Activated CD4-positive, alpha-beta T cell treated with anti-CD3 and anti-CD28 coated beads for 24 hours (primary cell): ENCODE measurements around the gene GP9.
"Not testable (repeated sequence)": the region's sequence is repeated elsewhere in the genome, so short reads cannot be mapped to it uniquely, and the experiment has no call there.

Experiments
- DNase-seq, 2 donors: peaks; one replicate each; pipeline ENCODE4 v3.0.0-alpha.2; 2020; ENCODE audit warnings: low read depth in 2 of 2

Gene GP9

DNA sequence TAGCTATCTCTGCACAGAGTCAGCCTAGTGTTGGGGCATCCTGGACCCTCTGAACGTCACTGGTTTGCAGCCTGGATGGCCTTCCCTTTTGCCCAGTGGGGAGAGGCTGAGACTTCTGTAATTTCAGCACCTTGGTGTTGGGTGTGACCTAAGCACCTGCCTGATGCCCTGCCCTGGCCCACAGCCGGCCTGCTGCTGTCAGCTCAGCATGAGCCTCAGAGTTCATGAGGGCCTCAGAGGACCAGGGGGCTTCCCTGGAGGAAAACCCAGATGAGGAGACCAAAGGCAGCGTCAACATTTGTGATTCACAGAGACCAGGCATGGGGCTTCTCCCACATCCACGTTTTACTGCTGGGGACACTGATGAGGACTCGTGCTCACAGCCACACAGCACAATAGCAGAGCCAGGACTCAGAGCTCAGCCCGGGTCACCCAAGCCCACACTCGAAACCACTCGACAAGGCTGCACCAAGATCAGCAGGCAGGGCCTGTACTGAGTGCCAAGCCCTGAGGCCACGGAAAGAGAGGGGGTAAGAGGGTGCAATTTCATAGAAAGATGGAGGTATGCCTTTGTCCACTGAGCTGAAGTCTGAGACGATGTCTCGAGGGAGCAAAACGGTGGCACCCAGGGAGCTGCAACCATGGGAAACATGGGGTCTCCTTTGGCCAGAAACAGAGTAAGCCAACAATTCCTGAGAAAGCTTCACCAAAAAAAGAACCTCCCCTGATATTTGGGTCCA, 9.9 kb upstream of the GP9 start:
- no peak for DNase-seq

DNA sequence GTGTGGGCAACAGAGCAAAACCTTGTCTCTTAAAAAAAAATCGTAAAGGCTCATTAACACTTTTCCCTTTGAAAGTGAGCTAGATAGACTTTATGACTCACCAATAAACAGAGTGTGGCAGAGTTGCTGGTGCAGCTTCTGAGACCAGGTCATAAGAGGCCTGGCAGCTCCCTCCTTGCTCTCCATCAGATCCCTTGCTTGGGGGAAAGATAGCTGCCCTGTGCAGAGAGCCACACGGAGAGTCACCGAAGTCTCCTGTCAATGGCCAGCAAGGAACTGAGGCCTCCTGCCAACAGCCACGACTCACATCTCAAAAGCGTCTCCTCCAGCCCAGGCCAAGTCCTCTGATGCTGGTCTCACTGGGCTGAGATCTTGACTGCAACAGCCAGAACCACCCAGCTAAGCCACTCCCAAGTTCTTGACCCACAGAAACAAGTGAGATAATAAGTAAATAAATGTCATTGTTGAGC, 8.7 kb upstream of the GP9 start:
- no peak for DNase-seq

DNA sequence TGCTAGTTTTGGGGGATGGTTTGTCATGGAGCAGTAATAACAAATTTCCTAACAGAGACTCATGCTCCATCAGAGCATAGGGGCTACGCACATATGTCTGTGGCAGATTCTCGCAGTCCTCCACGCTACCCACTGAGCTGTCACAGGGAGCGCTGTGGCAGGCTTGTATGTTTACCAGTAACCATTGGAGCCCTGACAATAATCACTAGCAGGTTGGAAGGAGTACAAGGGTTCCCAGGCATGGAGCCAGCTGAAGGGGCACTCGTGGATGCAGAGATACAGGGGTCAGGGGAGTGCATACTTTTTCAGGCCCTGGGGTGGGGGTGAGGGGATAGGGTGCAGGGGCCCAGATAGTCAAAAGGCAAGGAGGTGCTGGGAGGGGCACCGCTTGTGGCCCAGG, 7.9 kb upstream of the GP9 start:
- no peak for DNase-seq

DNA sequence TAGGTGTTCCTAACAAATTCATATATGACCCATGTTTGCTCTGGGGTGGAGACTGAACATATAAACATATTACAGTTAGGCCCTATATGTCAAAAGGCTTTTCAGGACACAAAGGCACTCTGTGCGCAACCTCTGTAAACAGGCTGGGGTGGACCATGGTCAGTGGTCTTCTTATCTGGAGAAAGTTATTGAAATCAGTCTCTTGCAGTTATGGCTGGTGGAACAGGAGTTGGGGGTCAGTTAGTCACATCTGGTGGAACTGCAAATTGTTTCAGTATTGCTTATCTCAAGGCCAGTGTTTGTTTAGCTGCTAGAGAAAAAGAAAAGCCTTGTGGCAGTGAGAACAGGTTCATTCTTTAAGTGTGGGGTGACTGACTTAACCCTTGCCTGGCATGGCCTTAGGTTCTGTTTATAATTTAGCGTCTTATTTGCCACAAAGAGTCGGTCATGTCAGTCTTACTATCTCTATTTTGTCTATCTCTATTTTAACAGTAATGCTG, 5.9 kb upstream of the GP9 start:
- no peak for DNase-seq

DNA sequence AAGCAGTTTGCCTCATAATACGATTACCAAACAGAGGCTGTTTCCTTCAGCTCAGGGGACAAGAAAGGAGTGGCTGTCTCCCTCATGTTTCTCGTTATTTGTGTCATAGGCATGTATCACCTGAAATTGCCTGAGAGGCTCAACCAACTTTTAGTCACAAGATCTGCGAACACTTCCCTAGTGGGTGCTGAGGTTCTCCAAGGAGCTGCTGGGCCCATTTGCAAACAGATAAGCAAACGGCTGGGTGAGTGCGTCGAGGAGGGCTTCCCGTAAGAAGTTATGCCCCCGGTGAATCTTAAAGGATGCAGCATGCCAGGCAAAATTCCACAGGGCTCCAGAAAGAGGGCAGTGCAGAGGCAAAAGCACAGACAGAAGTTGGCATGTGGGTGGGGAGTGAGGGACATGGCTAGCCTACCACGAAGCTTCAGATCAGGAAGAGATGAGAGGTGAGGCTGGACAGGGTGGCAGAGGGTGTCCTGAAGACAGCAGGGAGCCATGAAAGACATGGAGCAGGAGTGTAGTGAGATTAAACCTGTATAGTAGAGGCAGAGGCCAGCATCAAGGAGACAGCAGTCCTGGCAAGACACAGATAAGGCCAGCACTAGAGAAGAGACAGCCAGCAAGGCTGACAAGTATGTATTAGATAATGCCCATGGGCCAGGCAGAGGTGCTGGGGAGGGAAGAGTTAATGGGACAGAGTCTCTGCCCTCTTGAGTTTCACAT, 4.0 kb upstream of the GP9 start:
- DNase-seq = no peak

DNA sequence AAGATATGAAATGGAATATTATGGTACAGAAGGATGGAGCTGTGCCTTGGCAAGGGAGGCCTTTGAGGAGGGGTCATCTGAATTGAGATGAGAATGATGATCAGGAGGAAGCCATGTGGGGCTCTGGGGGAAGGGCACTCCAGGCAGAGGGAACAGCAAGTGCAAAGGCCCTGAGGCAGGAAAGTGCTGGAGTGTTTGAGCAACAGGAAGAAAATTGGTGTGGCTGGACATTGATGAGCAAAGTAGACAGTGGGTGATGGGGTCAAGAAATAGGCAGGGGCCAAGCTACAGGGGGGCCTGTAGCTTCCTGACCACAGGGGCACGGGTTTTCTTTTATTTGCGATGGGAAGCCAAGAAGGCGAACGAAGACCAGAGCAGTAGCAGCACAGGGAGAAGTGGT, 3.3 kb upstream of the GP9 start:
- DNase-seq = no peak

DNA sequence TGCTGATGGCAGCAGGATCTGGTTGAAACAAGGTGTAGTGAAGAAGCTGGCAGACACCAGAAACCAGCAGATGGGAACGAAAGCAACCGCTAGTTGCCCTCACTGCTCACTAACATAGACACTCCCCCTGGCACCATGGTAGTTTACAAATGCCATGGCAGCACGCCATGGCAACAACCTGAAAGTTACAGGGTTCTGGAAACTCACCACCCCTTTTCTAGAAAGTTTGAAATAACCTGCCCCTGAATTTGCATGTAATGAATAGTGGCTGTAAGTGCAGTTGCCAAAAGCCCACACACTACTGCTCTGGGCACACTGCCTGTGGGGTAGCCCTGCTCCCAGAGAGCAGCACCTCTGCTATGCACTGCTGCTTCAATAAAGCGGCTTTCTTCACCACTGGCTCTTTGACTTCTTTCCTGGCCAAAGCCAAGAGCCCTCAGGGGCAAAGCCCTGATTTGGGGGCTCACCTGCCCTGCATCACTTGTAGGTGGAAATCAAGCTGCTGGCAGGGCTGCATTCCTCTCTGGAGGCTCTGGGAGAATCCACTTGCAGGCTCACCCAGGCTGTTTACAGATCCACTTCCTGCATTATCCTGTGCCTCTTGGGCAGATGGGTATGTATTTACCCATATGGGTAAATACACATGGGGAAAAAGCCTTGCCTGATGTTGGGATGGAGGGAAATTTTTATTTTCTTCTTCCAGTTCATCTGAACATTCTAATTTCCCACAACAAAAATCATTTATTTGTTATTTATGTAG, 2.0 kb upstream of the GP9 start:
- no peak for DNase-seq

DNA sequence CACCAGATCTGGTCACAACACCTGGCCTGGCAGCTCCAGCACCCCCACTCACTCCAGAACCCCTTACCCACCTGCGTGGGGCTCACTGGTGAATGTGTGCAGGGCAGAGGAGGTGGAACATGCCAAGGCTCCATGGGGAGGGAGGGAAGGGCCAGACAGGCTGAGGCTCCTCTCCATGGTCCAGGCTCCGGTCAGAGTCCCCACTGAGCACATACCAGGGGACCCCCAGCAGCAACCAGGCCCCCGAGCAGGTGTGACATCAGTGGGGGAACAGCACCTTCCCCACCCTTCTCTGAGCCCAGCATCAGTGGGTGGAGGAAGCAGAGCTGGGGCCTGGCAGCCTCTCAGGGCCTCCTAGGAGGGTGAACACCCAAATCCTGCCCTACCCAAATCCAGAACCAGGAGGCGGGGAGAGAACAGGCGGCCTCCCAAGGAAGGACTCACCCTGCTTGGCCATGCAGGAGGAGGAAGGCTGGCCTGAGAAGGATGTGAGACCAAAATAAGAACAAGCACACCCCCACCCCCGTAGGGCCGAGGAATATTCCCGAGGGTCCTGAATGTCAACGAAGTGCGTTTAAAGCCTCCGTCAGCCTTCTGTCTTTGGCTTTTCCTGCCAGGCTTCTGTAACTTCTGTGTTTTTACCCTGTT, 1.1 kb upstream of the GP9 start:
- no peak for DNase-seq

DNA sequence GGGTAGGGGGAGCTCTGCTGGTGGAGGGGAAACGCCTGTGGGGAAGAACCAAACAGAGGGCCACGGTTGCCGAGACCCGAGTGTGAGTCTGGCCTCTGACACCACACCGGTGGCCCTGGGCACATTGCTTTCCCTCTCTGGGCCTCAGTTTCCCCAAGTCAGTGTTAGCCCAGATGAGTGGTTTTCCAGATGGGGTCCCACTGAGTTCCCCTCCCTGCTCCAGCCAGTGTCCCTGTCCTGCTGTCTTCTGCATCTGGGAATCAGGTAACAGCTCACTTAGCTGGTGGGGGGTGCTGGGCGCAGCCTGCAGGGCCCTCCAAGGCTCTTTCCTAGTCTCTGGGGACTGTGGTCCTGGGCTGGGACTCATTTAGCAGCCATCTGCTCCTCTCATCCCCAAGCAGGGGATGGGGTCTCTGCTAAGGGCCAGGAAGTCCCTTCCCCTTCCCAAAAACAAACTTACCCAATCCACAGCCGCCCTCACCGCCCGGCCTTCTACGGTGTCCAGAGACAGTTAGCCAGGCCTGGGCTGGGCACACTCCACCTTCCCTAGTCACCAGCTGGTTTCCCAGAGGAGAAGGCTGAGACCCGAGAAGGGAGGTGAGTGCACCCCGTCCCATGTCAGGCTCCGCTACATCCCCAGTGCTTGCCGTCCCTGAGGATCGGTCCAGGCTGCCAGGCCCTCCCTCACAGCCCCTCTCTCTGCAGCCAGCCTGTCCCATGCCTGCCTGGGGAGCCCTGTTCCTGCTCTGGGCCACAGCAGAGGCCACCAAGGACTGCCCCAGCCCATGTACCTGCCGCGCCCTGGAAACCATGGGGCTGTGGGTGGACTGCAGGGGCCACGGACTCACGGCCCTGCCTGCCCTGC, 676 bp downstream of the GP9 start:
- DNase-seq = no peak

DNA sequence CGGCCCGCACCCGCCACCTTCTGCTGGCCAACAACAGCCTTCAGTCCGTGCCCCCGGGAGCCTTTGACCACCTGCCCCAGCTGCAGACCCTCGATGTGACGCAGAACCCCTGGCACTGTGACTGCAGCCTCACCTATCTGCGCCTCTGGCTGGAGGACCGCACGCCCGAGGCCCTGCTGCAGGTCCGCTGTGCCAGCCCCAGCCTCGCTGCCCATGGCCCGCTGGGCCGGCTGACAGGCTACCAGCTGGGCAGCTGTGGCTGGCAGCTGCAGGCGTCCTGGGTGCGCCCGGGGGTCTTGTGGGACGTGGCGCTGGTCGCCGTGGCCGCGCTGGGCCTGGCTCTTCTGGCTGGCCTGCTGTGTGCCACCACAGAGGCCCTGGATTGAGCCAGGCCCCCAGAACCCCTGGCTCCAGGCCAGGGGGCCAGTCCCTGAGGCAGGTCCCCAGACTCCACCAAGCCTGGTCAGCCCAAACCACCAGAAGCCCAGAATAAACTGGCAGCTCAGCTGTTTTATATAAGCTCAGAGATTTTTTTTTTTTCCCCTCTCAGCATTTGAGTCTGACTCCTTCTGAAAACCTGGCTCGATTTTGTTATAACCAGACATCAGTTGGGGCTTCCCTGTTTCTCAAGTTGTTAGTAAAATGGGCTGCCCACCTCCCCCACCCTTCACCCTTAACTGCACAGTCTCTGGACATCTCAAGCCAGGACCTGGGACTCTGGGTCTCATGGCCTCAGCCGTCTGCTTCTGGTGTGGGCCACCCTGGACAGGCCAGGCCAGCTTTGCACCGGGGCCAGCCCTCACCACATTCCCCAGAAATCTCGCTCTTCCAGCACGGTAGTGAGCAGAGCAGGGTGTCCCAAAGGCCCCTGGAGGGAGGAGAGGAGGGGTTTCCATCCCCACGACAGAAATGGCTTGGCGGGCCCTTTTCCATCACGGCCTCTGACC, 1.6 kb downstream of the GP9 start:
- DNase-seq = no peak

DNA sequence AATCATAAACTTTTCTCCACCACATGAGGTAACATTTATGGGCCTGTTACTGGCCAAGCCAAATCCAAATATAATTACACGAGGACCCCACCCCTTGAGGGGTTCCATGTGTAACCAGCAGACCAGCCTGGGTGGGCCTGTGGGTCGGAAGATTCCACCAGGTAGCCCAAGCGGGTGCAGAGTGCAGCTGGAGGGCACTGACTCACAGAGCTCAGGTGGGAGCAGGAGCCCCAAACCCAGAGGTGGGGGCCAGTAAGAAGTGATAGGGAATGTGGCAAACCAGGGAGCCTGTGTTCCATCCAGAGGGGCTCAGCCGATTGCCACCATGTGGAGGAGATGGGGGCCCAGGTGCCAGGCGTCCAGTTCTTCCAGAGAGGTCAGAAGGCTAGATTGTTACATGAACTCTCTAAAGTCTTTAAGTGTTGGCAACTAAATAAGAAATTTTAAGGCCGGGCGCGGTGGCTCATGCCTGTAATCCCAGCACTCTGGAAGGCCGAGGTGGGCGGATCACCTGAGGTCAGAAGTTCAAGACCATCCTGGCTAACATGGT, 2.6 kb downstream of the GP9 start:
- no peak for DNase-seq

DNA sequence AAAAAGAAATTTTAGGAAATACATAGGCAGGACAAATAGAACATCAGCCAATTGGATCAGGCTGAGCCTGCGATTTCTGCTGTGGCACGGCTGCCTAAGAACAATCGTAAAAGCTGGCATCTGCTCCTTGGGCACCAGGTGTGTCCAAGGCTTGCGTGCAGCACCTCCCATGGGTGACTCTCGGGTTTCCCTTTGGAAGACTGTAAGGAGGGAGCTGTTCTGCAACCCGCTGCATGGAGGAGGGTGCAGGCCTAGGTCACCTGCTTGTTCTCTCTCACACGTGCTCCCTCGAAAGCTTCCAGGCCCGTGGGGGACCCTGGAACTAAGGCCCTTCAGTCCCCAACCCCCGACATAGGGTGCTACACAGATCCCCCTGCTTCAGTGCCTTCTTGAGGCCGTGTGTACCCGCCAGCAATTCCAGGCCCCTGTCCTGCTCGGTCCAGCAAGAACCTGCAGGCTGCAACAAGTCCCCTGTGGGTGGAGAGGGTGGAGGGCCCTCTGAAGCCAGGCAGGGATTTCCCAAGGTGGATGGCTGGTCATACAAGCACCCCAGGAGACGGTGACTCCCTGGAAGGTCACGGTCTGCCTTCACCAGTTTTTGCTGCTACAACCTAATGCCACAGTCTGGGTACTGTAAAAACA, 3.4 kb downstream of the GP9 start:
- no peak for DNase-seq

DNA sequence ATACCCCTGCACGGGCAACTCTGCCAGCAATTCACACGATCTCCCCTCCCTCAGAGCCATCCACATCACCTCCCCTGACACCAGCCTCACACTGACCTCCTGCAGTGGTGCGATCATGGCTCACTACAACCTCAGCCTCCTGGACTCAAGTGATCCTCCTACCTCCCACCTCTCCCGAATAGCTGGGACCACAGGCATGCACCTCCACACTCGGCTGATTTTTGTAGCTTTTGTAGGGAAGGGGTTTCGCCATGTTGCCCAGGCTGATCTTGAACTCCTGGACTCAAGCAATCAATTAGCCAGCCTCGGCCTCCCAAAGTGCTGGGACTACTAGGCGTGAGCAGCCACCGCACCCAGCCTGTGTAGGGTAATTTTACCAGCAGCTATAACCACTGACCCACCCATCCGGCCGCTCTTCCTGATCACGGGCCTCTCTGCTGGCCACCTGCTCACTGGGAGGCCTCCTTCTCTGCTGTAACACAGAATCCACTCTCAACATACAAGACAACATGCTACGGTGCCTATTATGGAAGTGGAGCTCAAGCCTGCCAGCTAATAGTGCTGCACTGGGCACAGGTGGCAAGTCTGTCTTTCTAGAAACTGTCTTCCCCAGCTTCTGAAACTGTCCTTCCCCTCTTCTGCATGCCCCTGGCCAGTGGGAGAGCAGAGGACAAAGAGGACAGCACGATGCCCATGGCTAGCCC, 4.6 kb downstream of the GP9 start:
- DNase-seq = no peak

DNA sequence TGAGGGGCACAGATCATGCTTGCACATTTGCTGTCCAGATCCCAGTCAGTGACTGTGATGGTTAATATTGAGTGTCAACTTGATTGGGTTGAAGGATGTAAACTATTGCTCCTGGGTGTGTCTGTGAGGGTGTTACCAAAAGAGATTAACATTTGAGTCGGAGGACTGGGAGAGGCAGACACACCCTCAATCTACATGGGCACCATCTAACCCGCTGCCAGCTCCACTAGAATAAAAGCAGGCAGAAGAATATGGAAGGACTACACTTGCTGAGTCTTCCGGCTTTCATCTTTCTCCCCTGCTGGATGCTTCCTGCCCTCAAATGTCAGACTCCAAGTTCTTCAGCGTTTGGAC, 5.1 kb downstream of the GP9 start:
- DNase-seq = no peak

DNA sequence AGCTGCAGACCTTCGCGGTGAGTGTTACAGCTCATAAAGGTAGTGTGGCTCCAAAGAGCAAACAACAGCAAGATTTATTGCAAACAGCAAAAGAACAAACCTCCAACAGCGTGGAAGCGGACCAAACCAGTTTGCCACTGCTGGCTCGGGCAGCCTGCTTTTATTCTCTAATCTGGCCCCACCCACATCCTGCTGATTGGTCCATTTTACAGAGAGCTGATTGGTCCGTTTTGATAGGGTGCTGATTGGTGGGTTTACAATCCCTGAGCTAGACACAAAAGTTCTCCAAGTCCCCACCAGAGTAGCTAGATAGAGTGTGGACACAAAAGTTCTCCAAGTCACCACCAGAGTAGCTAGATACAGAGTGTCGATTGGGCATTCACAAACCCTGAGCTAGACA, 7.1 kb downstream of the GP9 start:
- DNase-seq = not testable (repeated sequence)

DNA sequence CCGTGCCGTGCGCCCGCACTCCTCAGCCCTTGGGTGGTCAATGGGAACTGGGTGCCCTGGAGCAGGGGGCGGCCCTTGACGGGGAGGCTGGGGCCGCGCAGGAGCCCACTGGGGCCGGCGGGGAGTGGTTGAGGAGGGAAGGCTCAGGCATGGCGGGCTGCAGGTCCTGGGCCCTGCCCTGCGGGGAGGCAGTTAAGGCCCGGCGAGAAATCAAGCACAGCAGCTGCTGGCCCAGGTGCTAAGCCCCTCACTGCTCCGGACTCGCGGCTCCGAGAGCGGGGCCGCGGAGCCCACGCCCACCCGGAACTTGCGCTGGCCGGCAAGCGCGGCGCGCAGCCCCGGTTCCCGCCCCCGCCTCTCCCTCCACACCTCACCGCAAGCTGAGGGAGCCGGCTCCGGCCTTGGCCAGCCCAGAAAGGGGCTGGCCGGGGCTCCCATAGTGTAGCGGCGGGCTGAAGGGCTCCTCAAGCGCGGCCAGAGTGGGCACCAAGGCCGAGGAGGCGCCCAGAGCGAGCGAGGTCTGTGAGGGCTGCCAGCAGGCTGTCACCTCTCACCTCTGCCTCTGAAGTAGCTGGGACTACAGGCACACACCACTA, 7.8 kb downstream of the GP9 start:
- no peak for DNase-seq

DNA sequence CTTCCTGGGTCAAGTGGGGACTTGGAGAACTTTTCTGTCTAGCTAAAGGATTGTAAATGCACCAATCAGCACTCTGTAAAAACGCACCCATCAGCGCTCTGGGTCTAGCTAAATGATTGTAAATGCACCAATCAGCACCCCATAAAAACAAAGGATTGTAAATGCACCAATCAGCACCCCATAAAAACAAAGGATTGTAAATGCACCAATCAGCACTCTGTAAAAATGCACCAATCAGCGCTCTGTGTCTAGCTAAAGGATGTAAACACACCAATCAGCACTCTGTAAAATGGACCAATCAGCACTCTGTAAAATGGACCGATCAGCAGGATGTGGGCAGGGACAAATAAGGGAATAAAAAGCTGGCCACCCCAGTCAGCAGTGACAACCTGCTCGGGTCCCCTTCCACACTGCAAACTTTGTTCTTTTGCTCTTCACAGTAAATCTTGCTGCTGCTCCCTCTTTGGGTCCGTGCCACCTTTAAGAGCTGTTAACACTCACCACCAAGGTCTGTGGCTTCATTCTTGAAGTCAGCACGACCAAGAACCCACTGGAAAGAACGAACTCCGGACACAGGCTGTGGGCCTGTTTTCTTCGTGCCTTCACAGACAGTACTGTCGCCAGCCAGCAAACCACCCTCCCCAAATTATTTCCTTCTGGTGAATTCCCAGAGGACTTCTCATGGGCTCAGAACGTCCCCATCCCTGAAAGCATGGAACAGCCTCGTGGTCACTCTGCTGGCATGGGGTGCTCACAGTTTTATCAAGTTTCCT, 8.9 kb downstream of the GP9 start:
- not testable (repeated sequence) for DNase-seq
